ENCODE data around the gene PLEKHA6. TPM values are rescaled to one million over a fixed set of nuclear protein-coding genes. Genes with fewer than 3 reads are reported as not detected.

Gene PLEKHA6
- total and polyA plus RNA-seq, 4 donors: 17.1 to 33.2 (median 26.6) TPM

DNA sequence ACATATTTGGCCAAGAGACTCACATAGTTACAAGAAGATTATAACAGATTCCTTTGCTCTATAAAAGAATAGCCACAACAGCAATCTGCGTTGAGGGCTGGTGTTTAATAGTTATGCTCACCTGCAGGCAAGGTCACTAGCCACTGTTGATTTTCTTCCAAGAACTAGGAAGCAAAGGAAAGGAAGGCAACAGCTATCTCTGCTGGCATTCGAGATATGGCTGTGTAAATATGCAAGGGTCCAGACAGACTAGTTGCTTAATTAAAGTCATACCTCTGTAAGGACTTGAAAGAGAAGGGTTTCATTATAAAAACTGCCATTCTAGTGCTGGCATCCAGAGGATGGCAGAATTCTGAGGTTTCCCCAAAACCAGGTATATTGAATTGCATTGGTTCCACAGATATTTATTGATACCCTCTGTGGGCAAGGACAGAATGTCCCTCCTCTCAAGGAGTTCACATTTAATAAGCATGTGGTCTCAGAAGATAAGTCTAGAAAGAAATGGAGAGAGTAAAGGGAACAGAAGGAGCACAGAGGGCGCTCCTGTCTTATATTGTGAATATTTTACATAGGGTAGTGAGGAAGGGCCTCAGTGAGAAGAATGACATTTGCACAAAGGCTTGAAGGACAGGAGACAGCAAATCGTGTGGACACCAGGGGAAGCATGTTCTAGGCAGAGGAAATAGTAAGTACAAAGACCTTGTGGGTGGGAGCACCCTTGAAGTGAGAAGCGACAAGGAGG is 23.6 kb upstream of the PLEKHA6 start:
- Histone ChIP-seq H3K4me1 (ENCODE audit: control insufficient read depth, insufficient read depth, low read length) (peaks cover 8% of the 10 kb centered on the region), H3K9me3 (ENCODE audit: control insufficient read depth, insufficient read depth, low read length) (no peaks in the 10 kb centered on the region), H3K36me3 (ENCODE audit: control insufficient read depth, insufficient read depth, low read length) (no peaks in the 10 kb centered on the region), H3K27me3 (ENCODE audit: control insufficient read depth, insufficient read depth, low read length) (peaks cover 16% of the 10 kb centered on the region), H3K27ac (ENCODE audit: low read depth, low read length) (no peak overlapping the region), H3K4me3 (ENCODE audit: low read depth, low read length) (no peak overlapping the region)
- no peak for DNase-seq (ENCODE audit: low read depth in 4 of 6, low spot score in 6 of 6)
- WGBS (ENCODE audit: insufficient coverage): 77% methylated on average over 4 of the region's 5 CpGs

DNA sequence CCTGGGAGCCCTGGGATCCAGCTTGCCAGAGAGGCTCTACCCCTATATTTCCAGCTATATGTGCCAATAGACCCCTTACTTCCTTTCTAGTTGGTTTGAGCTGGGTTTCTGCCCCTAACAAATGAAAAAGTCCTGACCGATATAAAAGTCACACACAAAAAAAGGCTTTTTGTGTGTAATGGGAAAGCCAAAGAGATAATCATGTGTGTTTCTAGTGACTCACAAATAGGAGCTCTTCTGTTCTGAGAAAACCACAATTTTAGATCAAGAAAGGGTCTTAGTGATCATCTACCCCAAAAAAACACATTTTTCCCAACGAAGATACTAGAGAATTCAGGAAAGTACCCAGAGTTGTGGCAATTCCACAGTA is 23.0 kb upstream of the PLEKHA6 start:
- no peaks in the 10 kb centered on the region for H3K9me3 ChIP-seq (ENCODE audit: control insufficient read depth, insufficient read depth, low read length)
- no peaks in the 10 kb centered on the region for H3K36me3 ChIP-seq (ENCODE audit: control insufficient read depth, insufficient read depth, low read length)
- H3K4me3 ChIP-seq (ENCODE audit: low read depth, low read length): no peak overlapping the region
- WGBS (ENCODE audit: insufficient coverage): 100% methylated on average over 1 of the region's 2 CpGs
- H3K27me3 ChIP-seq (ENCODE audit: control insufficient read depth, insufficient read depth, low read length): peaks cover 23% of the 10 kb centered on the region
- no peak overlapping the region for H3K27ac ChIP-seq (ENCODE audit: low read depth, low read length)
- no peak for DNase-seq (ENCODE audit: low read depth in 4 of 6, low spot score in 6 of 6)
- peaks cover 15% of the 10 kb centered on the region for H3K4me1 ChIP-seq (ENCODE audit: control insufficient read depth, insufficient read depth, low read length)

DNA sequence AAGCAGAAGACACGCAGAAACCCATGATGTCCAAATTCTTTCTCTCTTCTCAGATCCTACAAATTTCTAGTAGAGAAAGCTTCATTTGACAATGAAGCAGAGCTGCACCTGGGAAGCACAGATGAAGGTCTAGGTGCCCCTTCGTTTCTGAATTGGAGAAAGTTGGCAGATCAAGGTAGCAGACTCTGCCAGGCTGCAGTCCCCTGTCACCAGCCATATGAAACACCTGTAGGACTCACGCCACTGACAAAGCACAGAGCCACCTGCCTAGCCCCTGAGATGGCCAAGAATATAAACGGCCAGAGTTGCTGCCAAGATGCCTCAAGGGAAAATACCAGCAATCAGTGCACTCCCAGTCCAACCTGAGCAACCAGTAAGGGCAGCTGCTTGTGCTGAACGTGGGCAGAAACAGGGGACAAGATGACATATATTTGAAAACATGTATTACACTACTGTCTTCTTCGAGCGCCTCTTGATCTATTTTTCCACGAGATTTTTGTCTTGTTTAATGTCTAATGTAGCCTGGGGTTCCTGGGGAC is 20.6 kb upstream of the PLEKHA6 start:
- no peaks in the 10 kb centered on the region for H3K36me3 ChIP-seq (ENCODE audit: control insufficient read depth, insufficient read depth, low read length)
- H3K4me3 ChIP-seq (ENCODE audit: low read depth, low read length): no peak overlapping the region
- H3K4me1 ChIP-seq (ENCODE audit: control insufficient read depth, insufficient read depth, low read length): peaks cover 25% of the 10 kb centered on the region
- 64% methylated on average over 3 of the region's 8 CpGs for WGBS (ENCODE audit: insufficient coverage)
- H3K9me3 ChIP-seq (ENCODE audit: control insufficient read depth, insufficient read depth, low read length): no peaks in the 10 kb centered on the region
- no peak overlapping the region for H3K27ac ChIP-seq (ENCODE audit: low read depth, low read length)
- no peak for DNase-seq (ENCODE audit: low read depth in 4 of 6, low spot score in 6 of 6)
- peaks cover 39% of the 10 kb centered on the region for H3K27me3 ChIP-seq (ENCODE audit: control insufficient read depth, insufficient read depth, low read length)

DNA sequence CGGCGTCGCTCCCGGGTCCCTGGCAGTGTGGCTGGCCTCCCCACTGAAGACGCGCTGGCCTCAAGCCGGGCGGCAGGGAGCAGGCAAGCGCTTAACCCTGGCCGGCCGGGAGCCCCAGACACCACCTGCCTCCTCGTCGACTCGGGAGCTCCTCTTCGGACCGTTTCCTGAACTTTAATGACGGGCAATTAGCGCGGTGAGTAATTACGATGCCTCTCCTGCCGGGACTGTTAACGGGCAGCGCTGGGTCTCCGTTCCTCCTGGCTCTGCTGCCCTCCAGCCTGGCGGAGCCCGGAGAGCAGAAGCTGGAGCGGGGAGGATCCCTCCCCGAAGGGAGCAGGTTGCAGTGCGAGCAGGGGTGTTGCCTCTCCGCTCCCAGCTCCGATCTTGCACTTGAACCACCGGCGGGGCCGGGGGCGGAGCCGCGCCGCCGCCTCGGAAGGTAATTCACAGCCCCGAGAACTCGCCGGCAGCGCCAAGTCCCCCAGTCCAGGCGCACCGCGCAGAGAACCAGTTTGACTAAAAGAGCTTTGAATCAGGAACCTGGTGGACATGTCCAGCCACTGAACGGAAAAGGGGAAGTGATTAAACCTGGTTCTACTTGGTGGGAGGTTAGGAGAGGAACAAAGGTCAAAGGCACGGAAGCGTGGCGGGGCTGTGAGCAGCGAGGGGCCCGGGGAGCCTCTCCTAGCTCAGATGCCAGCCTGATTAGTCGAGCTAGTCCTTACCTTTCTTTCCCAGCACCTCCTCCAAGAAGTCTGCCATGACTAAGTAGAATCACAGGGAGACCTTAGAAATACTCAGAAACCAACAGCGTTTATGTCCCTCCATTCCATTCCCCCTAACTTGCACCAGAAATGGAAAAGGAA is 18.3 kb upstream of the PLEKHA6 start:
- H3K4me1 ChIP-seq (ENCODE audit: control insufficient read depth, insufficient read depth, low read length): peaks cover 18% of the 10 kb centered on the region
- H3K27ac ChIP-seq (ENCODE audit: low read depth, low read length): no peak overlapping the region
- H3K36me3 ChIP-seq (ENCODE audit: control insufficient read depth, insufficient read depth, low read length): no peaks in the 10 kb centered on the region
- H3K9me3 ChIP-seq (ENCODE audit: control insufficient read depth, insufficient read depth, low read length): no peaks in the 10 kb centered on the region
- H3K27me3 ChIP-seq (ENCODE audit: control insufficient read depth, insufficient read depth, low read length): peaks cover 49% of the 10 kb centered on the region
- peak in 2 of 6 donors; percentile 33 to 46 for DNase-seq (ENCODE audit: low read depth in 4 of 6, low spot score in 6 of 6)
- under 1% methylated on average over 54 of the region's 55 CpGs for WGBS (ENCODE audit: insufficient coverage)
- H3K4me3 ChIP-seq (ENCODE audit: low read depth, low read length): peak overlapping the region; percentile 41

DNA sequence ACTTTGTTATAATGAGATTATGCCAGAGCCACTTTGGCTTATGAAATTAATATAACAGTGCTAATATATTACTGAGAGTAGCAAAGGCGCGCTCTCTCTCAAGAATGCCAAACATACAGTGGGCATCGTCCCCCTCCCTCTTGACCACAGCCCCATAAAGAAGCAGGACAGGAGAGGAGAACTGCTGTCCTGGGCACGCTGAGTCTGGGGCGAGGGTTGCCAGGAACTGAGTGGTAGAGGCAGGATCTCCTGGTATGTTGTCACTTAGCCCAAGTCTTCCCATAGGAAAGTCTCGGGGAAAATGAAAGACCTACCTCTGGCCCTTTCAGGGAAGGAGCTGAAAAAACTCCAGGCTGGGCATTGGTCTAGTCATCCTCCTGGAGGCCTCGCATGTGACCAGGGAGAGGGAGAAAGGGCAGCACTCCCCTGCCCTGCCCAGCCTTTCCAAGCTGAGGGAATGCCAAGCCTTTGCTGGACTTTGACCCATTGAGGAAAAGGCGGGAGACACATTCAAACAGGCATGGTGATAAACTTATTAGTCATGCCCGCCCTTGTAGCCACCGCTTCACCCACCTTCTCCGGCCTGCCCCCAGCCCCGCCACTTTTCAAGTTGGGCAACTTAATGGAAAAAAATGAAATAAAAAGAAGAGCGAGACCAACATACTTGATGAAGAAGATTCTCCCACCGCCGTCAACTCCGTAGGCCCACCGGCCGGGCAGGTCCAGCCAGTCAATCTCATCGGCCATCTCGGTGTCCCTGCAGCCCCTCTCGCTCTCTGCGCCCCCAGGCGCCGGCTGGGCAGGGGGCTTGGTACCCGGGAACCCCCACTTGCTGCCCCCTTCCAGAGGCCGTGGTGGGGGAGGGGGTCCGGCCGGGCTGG is 17.4 kb upstream of the PLEKHA6 start:
- Histone ChIP-seq H3K4me1 (ENCODE audit: control insufficient read depth, insufficient read depth, low read length) (peaks cover 18% of the 10 kb centered on the region), H3K4me3 (ENCODE audit: low read depth, low read length) (peak overlapping the region; percentile 41), H3K27ac (ENCODE audit: low read depth, low read length) (no peak overlapping the region), H3K36me3 (ENCODE audit: control insufficient read depth, insufficient read depth, low read length) (no peaks in the 10 kb centered on the region), H3K9me3 (ENCODE audit: control insufficient read depth, insufficient read depth, low read length) (no peaks in the 10 kb centered on the region), H3K27me3 (ENCODE audit: control insufficient read depth, insufficient read depth, low read length) (peaks cover 49% of the 10 kb centered on the region)
- 27% methylated on average over 19 of the region's 28 CpGs for WGBS (ENCODE audit: insufficient coverage)
- no peak for DNase-seq (ENCODE audit: low read depth in 4 of 6, low spot score in 6 of 6)

DNA sequence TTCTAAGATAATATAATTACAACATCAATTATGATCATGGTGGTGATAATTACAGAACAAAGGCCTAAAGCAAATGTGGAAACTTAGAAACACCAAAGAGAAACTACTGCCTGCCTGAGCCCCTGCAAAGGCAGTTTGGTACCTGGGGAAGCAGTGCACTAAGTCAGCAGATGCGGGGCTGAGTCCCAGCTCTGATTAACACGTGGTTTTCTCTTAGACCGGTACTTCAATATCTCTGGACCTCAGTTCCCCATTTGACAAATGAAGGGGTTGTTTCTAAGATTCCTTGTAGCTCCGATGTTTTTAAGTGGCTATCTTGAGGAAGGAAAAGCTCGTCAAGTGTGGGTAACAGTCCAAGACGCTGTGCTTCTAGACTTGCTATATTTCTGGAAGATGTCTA is 16.7 kb upstream of the PLEKHA6 start:
- H3K27ac ChIP-seq (ENCODE audit: low read depth, low read length): no peak overlapping the region
- peaks cover 18% of the 10 kb centered on the region for H3K4me1 ChIP-seq (ENCODE audit: control insufficient read depth, insufficient read depth, low read length)
- peak in 1 of 6 donors; percentile 39 for DNase-seq (ENCODE audit: low read depth in 4 of 6, low spot score in 6 of 6)
- no peaks in the 10 kb centered on the region for H3K9me3 ChIP-seq (ENCODE audit: control insufficient read depth, insufficient read depth, low read length)
- no peak overlapping the region for H3K4me3 ChIP-seq (ENCODE audit: low read depth, low read length)
- peaks cover 49% of the 10 kb centered on the region for H3K27me3 ChIP-seq (ENCODE audit: control insufficient read depth, insufficient read depth, low read length)
- H3K36me3 ChIP-seq (ENCODE audit: control insufficient read depth, insufficient read depth, low read length): no peaks in the 10 kb centered on the region
- WGBS (ENCODE audit: insufficient coverage): 65% methylated on average over 4 of the region's 6 CpGs

DNA sequence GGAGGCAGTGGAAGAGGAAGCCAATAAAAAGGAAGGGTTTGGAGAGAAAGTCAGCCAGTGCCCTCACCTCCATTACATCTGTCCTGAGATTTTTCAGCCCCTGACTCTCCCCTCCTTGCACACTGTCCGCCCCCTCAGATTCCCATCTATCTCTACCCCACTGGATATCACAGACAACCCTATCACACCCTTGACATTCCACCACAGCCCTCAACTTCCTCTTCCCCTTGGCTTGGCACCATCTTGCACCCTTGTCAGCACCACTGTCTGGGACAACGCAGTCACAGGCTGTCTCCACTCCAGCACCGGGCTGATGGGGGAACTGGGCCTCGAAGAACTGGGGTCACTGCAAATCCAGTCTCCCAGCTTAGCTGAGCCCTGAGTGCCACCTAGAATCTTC is 14.2 kb upstream of the PLEKHA6 start:
- H3K27ac ChIP-seq (ENCODE audit: low read depth, low read length): no peak overlapping the region
- peaks cover 32% of the 10 kb centered on the region for H3K4me1 ChIP-seq (ENCODE audit: control insufficient read depth, insufficient read depth, low read length)
- peaks cover 38% of the 10 kb centered on the region for H3K27me3 ChIP-seq (ENCODE audit: control insufficient read depth, insufficient read depth, low read length)
- no peaks in the 10 kb centered on the region for H3K36me3 ChIP-seq (ENCODE audit: control insufficient read depth, insufficient read depth, low read length)
- H3K4me3 ChIP-seq (ENCODE audit: low read depth, low read length): no peak overlapping the region
- DNase-seq (ENCODE audit: low read depth in 4 of 6, low spot score in 6 of 6): no peak
- WGBS (ENCODE audit: insufficient coverage): 91% methylated on average over 4 of the region's 4 CpGs
- no peaks in the 10 kb centered on the region for H3K9me3 ChIP-seq (ENCODE audit: control insufficient read depth, insufficient read depth, low read length)

DNA sequence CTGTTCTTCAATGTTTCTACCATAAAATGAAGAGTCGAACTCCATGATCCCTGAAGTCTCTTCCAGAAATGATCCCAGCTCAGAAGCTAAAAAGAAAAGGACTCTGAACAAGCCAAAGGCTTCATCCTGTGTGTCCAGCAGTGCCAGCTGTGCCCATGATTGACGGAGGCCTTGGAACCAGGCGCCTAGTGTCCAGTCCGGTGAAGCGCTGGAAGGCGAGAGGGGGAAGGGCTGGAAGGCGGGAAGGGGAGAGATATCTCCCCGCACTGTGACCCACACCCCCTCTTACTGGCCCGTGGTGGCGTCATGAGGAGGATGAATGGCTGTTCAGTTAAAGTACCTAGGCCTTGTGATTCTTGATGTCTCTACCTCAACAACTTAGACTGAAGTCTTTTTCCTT is 10.4 kb upstream of the PLEKHA6 start:
- H3K36me3 ChIP-seq (ENCODE audit: control insufficient read depth, insufficient read depth, low read length): no peaks in the 10 kb centered on the region
- H3K4me1 ChIP-seq (ENCODE audit: control insufficient read depth, insufficient read depth, low read length): peaks cover 23% of the 10 kb centered on the region
- WGBS (ENCODE audit: insufficient coverage): 46% methylated on average over 2 of the region's 10 CpGs
- no peak overlapping the region for H3K27ac ChIP-seq (ENCODE audit: low read depth, low read length)
- no peaks in the 10 kb centered on the region for H3K9me3 ChIP-seq (ENCODE audit: control insufficient read depth, insufficient read depth, low read length)
- peaks cover 10% of the 10 kb centered on the region for H3K27me3 ChIP-seq (ENCODE audit: control insufficient read depth, insufficient read depth, low read length)
- no peak for DNase-seq (ENCODE audit: low read depth in 4 of 6, low spot score in 6 of 6)
- no peak overlapping the region for H3K4me3 ChIP-seq (ENCODE audit: low read depth, low read length)

Data from spinal cord (tissue), 10 donors.